GM19043 (cell line): ENCODE results near the gene TGFBR2.

ENCODE experiments used
- ATAC-seq: cut with Tn5 transposase; IDR thresholded peaks from one replicate; pipeline ENCODE4 v1.9.1; 2021; ENCODE audit warnings: low read depth; ENCODE audit not compliant: unreplicated experiment

TGFBR2 gene

GRCh38 chr3:30606301-30607031 is at the start of gene TGFBR2:
Gene TGFBR2 (plus strand): TSS chr3:30606601. CDS start chr3:30606884, 283 bp downstream.
- ATAC-seq: peak; percentile 73

DNA sequence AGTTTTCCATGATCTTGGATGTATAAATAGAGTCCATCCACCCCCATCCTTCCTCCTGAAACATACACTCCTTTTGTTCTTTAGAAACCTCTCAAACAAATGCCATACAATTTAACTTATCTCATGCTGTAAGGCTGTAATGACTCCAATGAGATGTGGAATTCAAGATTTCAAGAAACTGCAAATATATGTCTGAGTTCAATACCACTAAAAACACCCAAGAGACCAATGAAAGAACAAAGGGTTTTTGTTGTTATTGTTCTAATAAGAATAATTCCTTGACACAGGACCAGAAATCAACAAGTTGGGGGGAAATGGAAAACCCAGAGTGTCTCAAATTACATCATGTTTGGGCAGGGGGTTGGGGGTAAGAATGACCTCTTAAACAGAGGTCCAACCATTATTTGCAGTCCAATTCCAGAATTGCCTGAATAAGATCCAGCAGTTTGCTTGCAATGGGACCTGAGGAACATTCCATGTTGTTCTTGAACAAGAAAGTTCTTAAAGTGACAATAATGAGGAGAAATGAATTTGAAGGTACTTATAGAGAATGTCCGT is 48.6 kb upstream of the TGFBR2 start:
- no peak for ATAC-seq

- no peak for ATAC-seq
Measured at GRCh38 chr3:30563956-30564355, 42.4 kb upstream of the TGFBR2 start.

GRCh38 chr3:30567139-30567753 is 39.2 kb upstream of the TGFBR2 start:
- no peak for ATAC-seq

DNA sequence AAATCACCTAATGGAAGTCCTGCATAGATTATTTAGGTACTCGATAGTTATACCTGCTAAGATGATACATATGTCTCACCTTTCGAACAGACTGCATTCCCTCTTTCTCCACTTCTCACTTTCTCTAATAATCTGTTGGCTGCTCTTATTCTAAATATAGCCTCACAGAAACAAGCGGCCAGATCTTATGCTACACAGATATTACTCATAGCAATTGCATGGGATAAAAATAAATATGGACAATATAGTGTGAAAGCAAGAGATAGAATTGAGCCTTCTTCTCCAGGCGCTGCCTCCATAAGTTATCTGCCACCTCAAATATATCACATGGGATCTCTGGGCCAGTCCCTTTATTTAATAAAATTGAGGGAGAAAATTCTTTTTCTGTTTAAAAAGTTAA is 29.5 kb upstream of the TGFBR2 start:
- no peak for ATAC-seq

DNA sequence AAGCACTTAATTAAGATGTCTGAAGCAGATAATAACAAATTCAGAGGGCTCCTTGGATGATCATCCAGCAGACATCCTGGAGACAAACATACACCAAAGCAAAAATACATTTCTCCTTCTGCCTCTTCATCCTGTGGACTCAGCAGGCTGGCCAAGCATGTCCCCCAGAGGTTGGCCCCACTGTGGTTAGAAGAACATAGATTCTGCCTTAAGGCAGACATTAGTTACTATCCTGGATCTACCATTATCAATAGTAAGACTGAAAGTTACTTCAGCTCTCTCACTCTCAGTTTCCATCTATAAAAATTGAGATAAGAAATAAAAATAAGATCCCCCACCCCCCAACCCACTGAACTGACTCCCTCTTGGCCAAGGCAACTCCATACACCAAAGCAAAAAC is 28.6 kb upstream of the TGFBR2 start:
- ATAC-seq: peak; percentile 76

GRCh38 chr3:30578479-30578878 is 27.9 kb upstream of the TGFBR2 start:
- ATAC-seq: no peak

- no peak for ATAC-seq
Measured at GRCh38 chr3:30578986-30579579, 27.3 kb upstream of the TGFBR2 start.

DNA sequence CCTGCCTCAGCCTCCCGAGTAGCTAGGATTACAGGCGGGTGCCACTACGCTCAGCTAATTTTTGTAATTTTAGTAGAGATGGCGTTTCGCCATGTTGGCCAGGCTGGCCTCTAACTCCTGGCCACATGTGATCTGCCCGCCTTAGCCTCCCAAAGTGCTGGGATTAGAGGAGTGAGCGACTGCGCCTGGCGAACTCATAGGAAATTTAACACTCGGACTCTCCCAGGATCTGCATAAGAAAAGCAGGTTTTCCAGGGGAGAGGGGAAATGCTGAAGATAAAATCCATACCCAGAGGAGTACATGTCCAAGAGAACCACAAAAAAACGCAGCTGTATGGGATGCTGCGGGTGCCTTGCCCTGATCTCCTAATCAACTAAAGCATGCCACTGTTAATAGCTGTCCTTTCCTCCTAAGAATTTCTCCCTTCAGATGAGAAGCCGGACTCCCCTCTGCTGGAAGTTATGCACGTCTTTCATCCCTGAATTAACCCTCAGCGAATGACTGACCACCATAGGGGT is 25.3 kb upstream of the TGFBR2 start:
- no peak for ATAC-seq

DNA sequence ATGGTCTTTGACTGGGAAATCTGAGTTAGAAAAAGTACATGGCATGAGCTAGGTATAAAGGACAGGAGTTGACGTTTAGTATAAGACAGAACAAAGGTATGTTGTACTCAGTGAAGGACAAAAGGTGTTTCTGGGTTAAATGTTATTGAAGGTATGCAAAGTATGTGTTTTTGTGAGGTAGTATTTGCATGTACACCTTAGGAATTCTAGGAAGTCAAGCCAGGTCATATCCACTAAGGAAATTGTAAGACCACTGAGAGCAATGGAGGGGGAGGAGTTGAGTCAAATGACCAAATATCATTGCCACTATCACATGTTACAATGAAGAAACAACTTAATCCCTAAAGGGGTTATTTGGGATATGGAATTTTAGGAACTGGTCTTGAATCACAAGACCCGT is 24.4 kb upstream of the TGFBR2 start:
- no peak for ATAC-seq

DNA sequence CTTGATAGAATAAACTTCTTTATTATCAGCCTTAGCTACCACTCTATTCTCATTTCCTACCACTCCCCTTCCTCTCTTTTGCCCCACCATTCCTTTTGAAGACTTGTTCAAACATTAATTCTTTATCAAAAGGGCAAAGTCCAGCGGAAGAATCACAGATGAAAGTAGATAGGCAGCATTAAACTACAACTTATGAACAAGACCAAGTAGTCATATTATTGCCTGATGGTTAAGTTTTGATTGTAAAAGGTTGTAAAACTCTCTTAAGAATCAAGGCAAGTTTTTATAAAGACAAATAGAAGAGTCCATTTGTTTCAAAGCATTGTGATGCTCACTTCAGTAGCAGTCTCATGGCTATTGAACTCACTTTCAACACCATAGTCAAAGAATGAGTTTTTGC is 22.4 kb upstream of the TGFBR2 start:
- ATAC-seq: no peak

DNA sequence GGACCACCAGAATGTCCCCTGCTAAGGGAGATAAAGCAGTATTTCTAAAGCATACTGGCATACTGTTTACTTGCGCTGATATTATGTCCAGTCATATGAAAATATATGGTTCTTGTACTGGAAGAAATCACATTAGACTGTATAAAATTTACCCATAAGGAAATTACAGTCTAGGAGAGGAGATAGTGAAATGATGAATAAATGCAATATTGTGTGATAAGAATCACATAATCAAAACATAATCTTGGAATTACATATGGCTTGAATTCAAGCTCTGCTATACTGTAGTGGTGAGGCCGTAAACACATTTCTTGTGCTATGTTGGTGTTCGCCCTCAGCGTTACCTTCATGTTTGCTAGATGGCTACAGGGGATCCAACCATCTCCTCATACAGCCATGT is 20.7 kb upstream of the TGFBR2 start:
- ATAC-seq: no peak

DNA sequence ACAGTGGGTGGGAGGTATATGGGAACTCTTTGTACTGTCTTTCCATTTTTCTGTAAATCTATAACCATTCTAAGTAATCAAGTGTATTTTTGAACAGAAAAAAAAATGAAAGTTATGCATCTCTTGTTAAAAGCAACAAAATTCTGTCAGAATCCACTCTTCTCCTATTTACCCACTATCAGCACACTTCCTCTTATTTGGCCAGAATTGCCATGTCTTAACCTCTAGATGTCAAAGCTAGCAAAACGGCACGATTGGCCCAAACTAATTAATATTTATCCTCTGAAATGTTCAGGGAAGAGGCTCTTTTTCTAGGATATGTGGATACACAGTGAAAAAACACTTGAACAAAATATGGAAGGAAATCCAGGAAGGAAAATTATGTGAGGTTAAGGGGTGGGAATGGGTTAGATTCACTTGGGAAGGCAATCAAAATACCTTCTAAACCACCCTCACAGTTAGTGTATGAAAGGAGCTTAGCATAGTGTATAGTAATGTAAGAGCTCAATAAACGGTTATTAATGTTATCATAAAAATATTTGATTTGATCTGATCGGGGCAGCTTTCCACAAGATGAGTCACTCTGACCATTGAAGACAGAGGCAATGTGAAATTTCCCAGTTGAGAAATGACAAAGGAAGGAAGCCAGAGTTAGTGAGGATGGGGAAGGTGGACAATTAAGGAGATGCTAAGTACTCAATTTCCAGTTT is 20.1 kb upstream of the TGFBR2 start:
- no peak for ATAC-seq

- no peak for ATAC-seq
Measured at GRCh38 chr3:30586806-30587486, 19.5 kb upstream of the TGFBR2 start.

GRCh38 chr3:30587904-30588303 is 18.5 kb upstream of the TGFBR2 start:
- ATAC-seq: no peak

- ATAC-seq: no peak
Measured at GRCh38 chr3:30596152-30596551, 10.2 kb upstream of the TGFBR2 start.

DNA sequence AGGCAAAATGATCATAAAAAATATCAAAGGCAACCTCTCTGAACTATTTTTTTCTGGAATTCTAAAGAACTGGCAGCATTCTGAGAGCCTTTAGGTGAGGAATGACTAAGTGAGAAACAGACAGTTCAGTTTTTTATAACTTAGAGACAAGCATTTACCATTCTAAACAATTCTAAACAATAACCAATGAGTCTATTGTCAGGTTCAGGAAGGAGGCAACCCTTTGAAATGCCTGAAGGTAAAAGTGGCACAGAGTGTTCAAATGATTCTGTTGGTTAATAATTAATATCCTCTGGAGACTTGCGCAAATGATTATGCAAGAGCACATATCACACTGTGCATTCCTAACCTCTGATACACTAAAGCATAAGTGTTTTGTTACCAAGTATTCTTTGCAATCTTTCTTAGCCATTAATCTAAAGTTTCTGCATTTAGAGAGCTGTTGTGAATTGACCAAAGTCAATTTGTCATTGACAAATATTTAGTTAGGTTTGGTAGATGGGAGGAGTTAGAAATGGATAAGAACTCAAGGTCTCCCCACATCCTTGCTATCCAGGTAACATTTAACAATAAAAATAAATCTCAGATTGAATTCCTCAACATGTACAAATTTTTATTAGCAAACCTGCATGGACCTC is 9.2 kb upstream of the TGFBR2 start:
- ATAC-seq: no peak

DNA sequence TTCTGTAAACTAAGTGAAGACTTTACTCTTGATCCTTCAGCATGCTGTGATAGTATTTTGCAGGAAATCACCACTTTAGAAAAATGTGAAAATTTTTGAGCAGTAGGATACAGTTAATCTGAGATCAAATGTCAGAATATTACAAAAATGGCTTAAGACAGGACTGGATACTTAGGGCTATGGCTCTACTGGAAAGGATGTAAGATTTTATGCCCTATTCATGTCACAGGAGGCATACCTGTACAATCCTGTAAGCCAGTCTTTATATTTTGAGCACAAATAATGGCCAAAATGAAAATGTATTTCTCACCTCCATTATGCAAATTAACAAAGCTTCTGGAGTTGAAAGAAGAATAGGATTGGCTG is 8.6 kb upstream of the TGFBR2 start:
- ATAC-seq: no peak

- ATAC-seq: no peak
Measured at GRCh38 chr3:30598668-30599545, 7.5 kb upstream of the TGFBR2 start.
